Central memory CD8-positive, alpha-beta T cell (primary cell): ENCODE measurements around the gene BSND.
A peak's percentile ranks its signal among the peaks of the same experiment; 100 is the strongest.

Experiments used
- ATAC-seq: fragments of 150-1000 bp; cut with Tn5 transposase; replicated peaks from 2 replicates; pipeline ENCODE4 v1.10.0; 2022; ENCODE audit warnings: mild to moderate bottlenecking, moderate FRiP score, moderate number of reproducible peaks; ENCODE audit not compliant: poor library complexity, severe bottlenecking; ENCODE audit errors: extremely low read depth
- DNase-seq, 2 donors: peaks; one replicate each; pipeline ENCODE4 v3.0.0; 2021; ENCODE audit warnings: low spot score in 2 of 2
- H3K27ac Mint-ChIP-seq: one replicate; pipeline ENCODE4 v1.8.0; 2022; ENCODE audit warnings: low read depth, mild to moderate bottlenecking, moderate library complexity, mixed read lengths
- H3K27me3 Mint-ChIP-seq: one replicate; pipeline ENCODE4 v1.8.0; 2022; ENCODE audit warnings: mixed read lengths
- H3K36me3 Mint-ChIP-seq: one replicate; pipeline ENCODE4 v1.8.0; 2022; ENCODE audit warnings: mild to moderate bottlenecking, moderate library complexity, mixed read lengths; ENCODE audit not compliant: insufficient read depth
- H3K4me1 Mint-ChIP-seq: one replicate; pipeline ENCODE4 v1.8.0; 2022; ENCODE audit warnings: mixed read lengths
- H3K4me3 Mint-ChIP-seq: one replicate; pipeline ENCODE4 v1.8.0; 2022; ENCODE audit warnings: mild to moderate bottlenecking, moderate library complexity, mixed read lengths
- H3K9me3 Mint-ChIP-seq: one replicate; pipeline ENCODE4 v1.8.0; 2022; ENCODE audit warnings: mixed read lengths

The BSND gene

GRCh38 chr1:55051169-55051568, 52.4 kb downstream of the BSND start:
- Mint-ChIP-seq H3K27me3 (no peaks in the 10 kb centered on the region), H3K36me3 (no peaks in the 10 kb centered on the region), H3K4me1 (no peaks in the 10 kb centered on the region), H3K4me3 (no peak overlapping the region), H3K9me3 (no peaks in the 10 kb centered on the region), H3K27ac (no peak overlapping the region)
- DNase-seq, result no peak
- no peak for ATAC-seq

- Mint-ChIP-seq H3K4me3 (no peak overlapping the region), H3K27ac (no peak overlapping the region), H3K4me1 (no peaks in the 10 kb centered on the region), H3K9me3 (no peaks in the 10 kb centered on the region), H3K36me3 (no peaks in the 10 kb centered on the region), H3K27me3 (no peaks in the 10 kb centered on the region)
- DNase-seq (no peak), ATAC-seq (no peak)
Observed at GRCh38 chr1:55051621-55052020, 52.9 kb downstream of the BSND start.

- Mint-ChIP-seq H3K4me1 (no peaks in the 10 kb centered on the region), H3K9me3 (no peaks in the 10 kb centered on the region), H3K36me3 (no peaks in the 10 kb centered on the region), H3K4me3 (no peak overlapping the region), H3K27ac (no peak overlapping the region), H3K27me3 (no peaks in the 10 kb centered on the region)
- DNase-seq (no peak), ATAC-seq (no peak)
Observed at GRCh38 chr1:55052221-55053142, 53.7 kb downstream of the BSND start.

- H3K36me3 Mint-ChIP-seq, result no peaks in the 10 kb centered on the region
- no peak for DNase-seq
- no peak overlapping the region for H3K4me3 Mint-ChIP-seq
- H3K4me1 Mint-ChIP-seq, result no peaks in the 10 kb centered on the region
- no peaks in the 10 kb centered on the region for H3K9me3 Mint-ChIP-seq
- no peak for ATAC-seq
- no peak overlapping the region for H3K27ac Mint-ChIP-seq
- no peaks in the 10 kb centered on the region for H3K27me3 Mint-ChIP-seq
Observed at GRCh38 chr1:55053265-55053954, 54.7 kb downstream of the BSND start.

- Mint-ChIP-seq H3K4me1 (no peaks in the 10 kb centered on the region), H3K4me3 (no peak overlapping the region)
Observed at GRCh38 chr1:55054396-55054795, 55.7 kb downstream of the BSND start.

GRCh38 chr1:55055084-55055882, 56.5 kb downstream of the BSND start:
- no peak overlapping the region for H3K4me3 Mint-ChIP-seq
- ATAC-seq (no peak), DNase-seq (no peak)
- H3K4me1 Mint-ChIP-seq, result no peaks in the 10 kb centered on the region
- H3K9me3 Mint-ChIP-seq, result no peaks in the 10 kb centered on the region
- no peak overlapping the region for H3K27ac Mint-ChIP-seq
- H3K36me3 Mint-ChIP-seq, result no peaks in the 10 kb centered on the region
- no peaks in the 10 kb centered on the region for H3K27me3 Mint-ChIP-seq

More at GRCh38 chr1:55054396-55054795, 55.7 kb downstream of the BSND start:
- no peak for DNase-seq
- no peak overlapping the region for H3K27ac Mint-ChIP-seq
- H3K9me3 Mint-ChIP-seq, result no peaks in the 10 kb centered on the region
- H3K36me3 Mint-ChIP-seq, result no peaks in the 10 kb centered on the region
- H3K27me3 Mint-ChIP-seq, result no peaks in the 10 kb centered on the region
- ATAC-seq, result no peak

- Mint-ChIP-seq H3K4me3 (peak overlapping the region; percentile 23), H3K36me3 (no peaks in the 10 kb centered on the region), H3K4me1 (no peaks in the 10 kb centered on the region), H3K9me3 (no peaks in the 10 kb centered on the region), H3K27ac (no peak overlapping the region), H3K27me3 (no peaks in the 10 kb centered on the region)
- DNase-seq, result no peak
- ATAC-seq, result no peak
Observed at GRCh38 chr1:55055951-55056631, 57.4 kb downstream of the BSND start.

GRCh38 chr1:55056632-55056992, 57.9 kb downstream of the BSND start:
- Mint-ChIP-seq H3K4me1 (no peaks in the 10 kb centered on the region), H3K27ac (no peak overlapping the region), H3K4me3 (peak overlapping the region; percentile 23), H3K36me3 (no peaks in the 10 kb centered on the region), H3K27me3 (no peaks in the 10 kb centered on the region), H3K9me3 (no peaks in the 10 kb centered on the region)
- DNase-seq, result no peak
- no peak for ATAC-seq

GRCh38 chr1:55057270-55057955, 58.7 kb downstream of the BSND start:
- ATAC-seq (no peak), DNase-seq (no peak)
- Mint-ChIP-seq H3K4me3 (no peak overlapping the region), H3K9me3 (no peaks in the 10 kb centered on the region), H3K4me1 (no peaks in the 10 kb centered on the region), H3K27me3 (no peaks in the 10 kb centered on the region), H3K36me3 (no peaks in the 10 kb centered on the region), H3K27ac (no peak overlapping the region)

- ATAC-seq (no peak), DNase-seq (no peak)
- Mint-ChIP-seq H3K27ac (no peak overlapping the region), H3K36me3 (no peaks in the 10 kb centered on the region), H3K4me3 (no peak overlapping the region), H3K4me1 (no peaks in the 10 kb centered on the region), H3K27me3 (no peaks in the 10 kb centered on the region), H3K9me3 (no peaks in the 10 kb centered on the region)
Observed at GRCh38 chr1:55057956-55058298, 59.2 kb downstream of the BSND start.

GRCh38 chr1:55059302-55060132, 60.8 kb downstream of the BSND start:
- H3K36me3 Mint-ChIP-seq, result no peaks in the 10 kb centered on the region
- no peak overlapping the region for H3K4me3 Mint-ChIP-seq
- DNase-seq (no peak), ATAC-seq (no peak)
- H3K27ac Mint-ChIP-seq, result no peak overlapping the region
- no peaks in the 10 kb centered on the region for H3K9me3 Mint-ChIP-seq
- no peaks in the 10 kb centered on the region for H3K4me1 Mint-ChIP-seq
- H3K27me3 Mint-ChIP-seq, result no peaks in the 10 kb centered on the region
